ENCODE data around the gene DUOXA1.

Gene DUOXA1, protein sequence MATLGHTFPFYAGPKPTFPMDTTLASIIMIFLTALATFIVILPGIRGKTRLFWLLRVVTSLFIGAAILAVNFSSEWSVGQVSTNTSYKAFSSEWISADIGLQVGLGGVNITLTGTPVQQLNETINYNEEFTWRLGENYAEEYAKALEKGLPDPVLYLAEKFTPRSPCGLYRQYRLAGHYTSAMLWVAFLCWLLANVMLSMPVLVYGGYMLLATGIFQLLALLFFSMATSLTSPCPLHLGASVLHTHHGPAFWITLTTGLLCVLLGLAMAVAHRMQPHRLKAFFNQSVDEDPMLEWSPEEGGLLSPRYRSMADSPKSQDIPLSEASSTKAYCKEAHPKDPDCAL

GRCh38 chr15:45129651-45130129, at the start of gene DUOXA1, which contains the start of gene DUOX1:
DUOXA1 (minus strand) TSS chr15:45129879; CDS start chr15:45123014, 6,865 bp downstream.
DUOX1 (plus strand) TSS chr15:45129994; CDS start chr15:45131967, 1,973 bp downstream.
- H3K4me1 Mint-ChIP-seq, result peaks cover 14% of the 10 kb centered on the region
- peak; percentile 68 for ATAC-seq
- peaks cover 91% of the 10 kb centered on the region for H3K27me3 Mint-ChIP-seq
- peak within 1 kb of the TSS; percentile 5 to 38 for H3K4me3 Mint-ChIP-seq
- no peak for DNase-seq
- H3K9me3 Mint-ChIP-seq, result no peaks in the 10 kb centered on the region
- no peak within 1 kb of the TSS for H3K27ac Mint-ChIP-seq

DNA sequence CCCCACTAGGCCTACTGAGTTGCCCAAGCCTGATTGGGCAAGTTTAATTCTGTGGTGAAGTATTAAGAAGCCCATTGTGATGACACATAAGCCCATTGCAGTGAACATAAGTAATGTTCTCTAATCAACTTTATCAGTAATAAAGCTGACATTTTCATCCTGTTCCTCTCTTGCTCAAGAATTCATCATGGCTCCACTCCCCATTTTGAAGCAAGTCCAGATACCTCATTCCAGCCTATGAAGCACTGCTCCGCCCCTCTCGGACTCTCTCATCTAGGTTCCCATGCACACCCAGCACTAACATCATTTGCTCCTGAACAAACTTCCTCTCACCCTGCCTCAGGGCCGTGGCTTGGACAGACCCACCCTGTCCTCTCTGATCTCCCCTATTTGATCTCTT, 47.6 kb upstream of the DUOXA1 start:
- ATAC-seq (no peak), DNase-seq (no peak)
- H3K4me3 Mint-ChIP-seq, result no peak overlapping the region
- H3K4me1 Mint-ChIP-seq, result peaks cover 25% of the 10 kb centered on the region
- no peaks in the 10 kb centered on the region for H3K9me3 Mint-ChIP-seq
- H3K27me3 Mint-ChIP-seq, result no peaks in the 10 kb centered on the region
- H3K27ac Mint-ChIP-seq, result no peak overlapping the region

DNA sequence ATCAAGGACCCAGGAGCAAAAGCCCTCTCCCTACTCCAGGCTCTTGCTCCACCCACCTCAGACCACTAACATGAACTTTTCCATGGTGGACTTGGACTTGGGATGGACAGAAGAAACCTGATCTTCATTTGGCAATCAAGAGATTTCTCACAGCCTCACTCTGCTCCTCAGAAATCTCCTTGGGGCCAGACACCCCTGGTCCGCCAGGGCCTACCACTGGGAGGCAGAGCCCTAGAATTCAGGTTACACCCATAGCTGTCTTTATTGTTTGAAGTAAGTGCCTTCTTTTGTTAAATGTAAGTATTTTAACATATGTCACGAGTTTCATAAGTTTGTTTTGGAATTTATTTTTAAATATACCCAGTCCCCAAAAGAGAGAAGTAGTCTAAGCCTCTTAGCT, 44.9 kb upstream of the DUOXA1 start:
- H3K4me3 Mint-ChIP-seq, result no peak overlapping the region
- no peaks in the 10 kb centered on the region for H3K9me3 Mint-ChIP-seq
- DNase-seq (no peak), ATAC-seq (no peak)
- H3K27me3 Mint-ChIP-seq, result no peaks in the 10 kb centered on the region
- no peaks in the 10 kb centered on the region for H3K4me1 Mint-ChIP-seq
- no peak overlapping the region for H3K27ac Mint-ChIP-seq

GRCh38 chr15:45174069-45174468, 44.4 kb upstream of the DUOXA1 start:
- no peaks in the 10 kb centered on the region for H3K4me1 Mint-ChIP-seq
- no peaks in the 10 kb centered on the region for H3K9me3 Mint-ChIP-seq
- no peak overlapping the region for H3K4me3 Mint-ChIP-seq
- no peaks in the 10 kb centered on the region for H3K27me3 Mint-ChIP-seq
- no peak overlapping the region for H3K27ac Mint-ChIP-seq
- DNase-seq (no peak), ATAC-seq (no peak)

GRCh38 chr15:45171912-45172311, 42.2 kb upstream of the DUOXA1 start:
- no peaks in the 10 kb centered on the region for H3K9me3 Mint-ChIP-seq
- ATAC-seq (no peak), DNase-seq (no peak)
- no peak overlapping the region for H3K4me3 Mint-ChIP-seq
- no peaks in the 10 kb centered on the region for H3K27me3 Mint-ChIP-seq
- H3K27ac Mint-ChIP-seq, result no peak overlapping the region
- H3K4me1 Mint-ChIP-seq, result peaks cover 7% of the 10 kb centered on the region

GRCh38 chr15:45169608-45170480, 40.2 kb upstream of the DUOXA1 start:
- H3K27me3 Mint-ChIP-seq, result no peaks in the 10 kb centered on the region
- no peak for DNase-seq
- ATAC-seq, result no peak
- no peaks in the 10 kb centered on the region for H3K9me3 Mint-ChIP-seq
- H3K4me1 Mint-ChIP-seq, result peaks cover 24% of the 10 kb centered on the region
- no peak overlapping the region for H3K4me3 Mint-ChIP-seq
- H3K27ac Mint-ChIP-seq, result peak overlapping the region in 1 of 2 donors; percentile 9

- Mint-ChIP-seq H3K27me3 (no peaks in the 10 kb centered on the region), H3K27ac (no peak overlapping the region), H3K4me3 (no peak overlapping the region), H3K9me3 (no peaks in the 10 kb centered on the region), H3K4me1 (peaks cover 24% of the 10 kb centered on the region)
- ATAC-seq (no peak), DNase-seq (no peak)
Observed at GRCh38 chr15:45168751-45169551, 39.3 kb upstream of the DUOXA1 start.

GRCh38 chr15:45168286-45168685, 38.6 kb upstream of the DUOXA1 start:
- H3K4me3 Mint-ChIP-seq, result no peak overlapping the region
- H3K9me3 Mint-ChIP-seq, result no peaks in the 10 kb centered on the region
- H3K27ac Mint-ChIP-seq, result no peak overlapping the region
- DNase-seq (no peak), ATAC-seq (no peak)
- peaks cover 25% of the 10 kb centered on the region for H3K4me1 Mint-ChIP-seq
- no peaks in the 10 kb centered on the region for H3K27me3 Mint-ChIP-seq

DNA sequence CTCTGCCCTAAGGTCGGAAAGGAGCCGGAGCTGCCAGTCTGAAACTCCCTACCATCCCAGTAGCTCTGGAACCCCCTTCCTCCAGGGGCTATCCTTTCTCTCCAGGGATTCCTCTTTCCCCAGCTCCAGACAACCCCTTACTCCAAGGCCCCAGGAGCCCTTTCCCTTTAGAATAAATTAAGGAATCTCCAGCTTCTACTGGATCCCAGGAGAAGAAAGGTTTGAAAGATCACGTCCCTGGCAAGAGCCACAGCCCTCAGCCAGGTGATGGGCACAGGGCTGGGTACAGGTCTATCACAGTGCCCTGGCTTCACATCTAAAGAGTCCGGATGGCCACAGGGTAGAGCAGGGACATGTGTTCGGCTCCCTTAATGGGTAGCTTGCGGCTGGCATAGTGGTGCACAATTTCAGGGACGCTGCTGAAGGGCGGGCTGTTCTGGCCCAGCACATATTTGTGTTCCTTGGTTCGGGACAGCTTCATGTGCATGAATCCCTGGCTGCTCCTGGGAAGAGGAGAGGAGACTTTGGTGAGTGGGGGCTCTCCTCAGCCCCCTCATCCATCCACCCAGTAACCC, 38.0 kb upstream of the DUOXA1 start:
- no peak for DNase-seq
- no peaks in the 10 kb centered on the region for H3K27me3 Mint-ChIP-seq
- no peaks in the 10 kb centered on the region for H3K9me3 Mint-ChIP-seq
- peak overlapping the region in 1 of 2 donors; percentile 76 for H3K27ac Mint-ChIP-seq
- H3K4me1 Mint-ChIP-seq, result peaks cover 31% of the 10 kb centered on the region
- no peak for ATAC-seq
- H3K4me3 Mint-ChIP-seq, result peak overlapping the region; percentile 73 to 75

GRCh38 chr15:45166834-45167630, 37.4 kb upstream of the DUOXA1 start:
- peak; percentile 81 to 88 for DNase-seq
- H3K4me3 Mint-ChIP-seq, result peak overlapping the region; percentile 73 to 75
- peak; percentile 96 for ATAC-seq
- H3K9me3 Mint-ChIP-seq, result no peaks in the 10 kb centered on the region
- H3K4me1 Mint-ChIP-seq, result peaks cover 32% of the 10 kb centered on the region
- no peaks in the 10 kb centered on the region for H3K27me3 Mint-ChIP-seq
- peak overlapping the region; percentile 78 to 91 for H3K27ac Mint-ChIP-seq

DNA sequence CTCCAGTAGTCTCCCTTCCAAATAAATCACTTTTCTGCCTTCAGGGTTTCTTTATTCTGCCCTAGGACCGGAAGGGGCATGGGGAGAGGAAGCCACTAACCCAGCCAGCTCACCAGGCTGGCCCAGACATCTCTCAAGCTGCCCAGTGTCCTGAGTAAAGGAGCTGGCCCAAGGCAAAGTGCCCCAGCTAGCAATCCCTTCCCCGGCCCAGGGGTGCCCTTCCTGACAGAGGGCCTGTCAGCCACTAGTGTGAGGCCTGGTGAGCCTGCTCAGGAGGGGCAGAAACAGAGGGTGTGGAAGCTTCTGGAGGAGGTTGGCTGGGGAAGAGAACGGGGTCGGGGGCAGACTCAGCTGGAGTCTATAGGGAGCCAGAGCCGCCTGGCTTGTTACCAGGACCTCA, 35.9 kb upstream of the DUOXA1 start:
- peak overlapping the region; percentile 75 to 83 for H3K4me3 Mint-ChIP-seq
- no peaks in the 10 kb centered on the region for H3K9me3 Mint-ChIP-seq
- DNase-seq (no peak), ATAC-seq (no peak)
- H3K27me3 Mint-ChIP-seq, result no peaks in the 10 kb centered on the region
- peaks cover 32% of the 10 kb centered on the region for H3K4me1 Mint-ChIP-seq
- peak overlapping the region; percentile 81 to 94 for H3K27ac Mint-ChIP-seq

GRCh38 chr15:45164914-45165313, 35.2 kb upstream of the DUOXA1 start:
- Mint-ChIP-seq H3K9me3 (no peaks in the 10 kb centered on the region), H3K4me1 (peaks cover 32% of the 10 kb centered on the region), H3K27me3 (no peaks in the 10 kb centered on the region), H3K27ac (no peak overlapping the region), H3K4me3 (peak overlapping the region; percentile 20 to 83)
- ATAC-seq (no peak), DNase-seq (no peak)

DNA sequence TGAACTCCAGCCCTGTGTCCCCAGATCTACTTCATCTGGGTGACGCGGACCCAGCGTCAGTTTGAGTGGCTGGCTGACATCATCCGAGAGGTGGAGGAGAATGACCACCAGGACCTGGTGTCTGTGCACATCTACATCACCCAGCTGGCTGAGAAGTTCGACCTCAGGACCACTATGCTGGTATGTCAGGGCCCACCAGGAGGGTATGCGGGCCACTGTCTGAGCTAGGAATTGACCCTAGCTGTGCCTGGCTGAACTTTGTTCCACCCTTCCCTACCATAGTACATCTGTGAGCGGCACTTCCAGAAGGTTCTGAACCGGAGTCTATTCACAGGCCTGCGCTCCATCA, 33.8 kb upstream of the DUOXA1 start:
- no peak overlapping the region for H3K27ac Mint-ChIP-seq

DNA sequence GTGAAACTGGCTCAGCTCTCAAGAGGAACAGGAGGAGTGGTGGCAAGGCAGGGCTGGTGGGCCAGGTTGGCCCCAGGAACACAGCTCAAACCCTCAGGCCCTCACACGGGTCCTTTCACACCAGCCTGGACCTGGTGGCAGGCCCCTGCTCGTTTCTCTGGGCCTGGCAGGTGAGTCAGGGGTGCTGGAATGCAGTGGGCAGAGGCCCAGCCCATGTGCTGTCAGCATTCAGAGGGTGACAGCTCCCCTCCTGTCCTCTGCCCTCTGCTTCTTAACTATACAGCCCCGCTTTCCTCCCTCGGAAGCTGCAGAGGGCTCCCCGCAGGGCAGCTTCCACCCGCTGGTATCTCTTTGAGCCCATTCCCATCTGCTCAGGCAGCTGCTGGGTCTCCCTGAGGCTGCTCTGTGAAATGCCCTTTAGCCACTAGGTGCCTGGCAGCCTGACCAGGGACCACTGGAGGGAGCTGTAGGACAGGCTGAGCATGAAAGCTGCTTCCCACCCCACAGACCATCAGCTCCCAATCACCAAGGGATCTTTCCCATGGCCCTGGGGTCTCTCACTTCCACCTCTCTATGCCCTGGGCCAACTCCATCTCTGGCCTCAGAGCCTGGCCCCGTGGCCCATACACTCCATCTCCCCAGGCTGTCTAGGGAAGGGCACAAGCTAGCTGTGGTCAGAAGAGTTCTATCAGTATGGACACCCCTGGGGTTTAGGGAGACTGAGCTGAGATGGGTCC, 33.3 kb upstream of the DUOXA1 start:
- H3K27me3 Mint-ChIP-seq, result no peaks in the 10 kb centered on the region
- DNase-seq, result peak; percentile 57 to 69
- peak; percentile 48 for ATAC-seq
- peaks cover 30% of the 10 kb centered on the region for H3K4me1 Mint-ChIP-seq
- no peaks in the 10 kb centered on the region for H3K9me3 Mint-ChIP-seq
- peak overlapping the region in 1 of 2 donors; percentile 92 for H3K27ac Mint-ChIP-seq
- no peak overlapping the region for H3K4me3 Mint-ChIP-seq

More for the DNA sequence above, 33.8 kb upstream of the DUOXA1 start:
- H3K4me1 Mint-ChIP-seq, result peaks cover 32% of the 10 kb centered on the region
- no peak for DNase-seq
- H3K27me3 Mint-ChIP-seq, result no peaks in the 10 kb centered on the region
- no peaks in the 10 kb centered on the region for H3K9me3 Mint-ChIP-seq
- no peak overlapping the region for H3K4me3 Mint-ChIP-seq
- ATAC-seq, result no peak

Measured in stimulated activated naive CD8-positive, alpha-beta T cell treated with anti-CD3 and anti-CD28 coated beads, Interleukin-15, amount 100 ng/mL, for 72 hours (primary cell).